Epithelial cell of esophagus (primary cell): ENCODE measurements around the gene RPS17.
A peak's percentile ranks its signal among the peaks of the same experiment; 100 is the strongest.
"Not testable (repeated sequence)": the region's sequence is repeated elsewhere in the genome, so short reads cannot be mapped to it uniquely, and the experiment has no call there.

Experiments
- DNase-seq: peaks from one replicate; pipeline ENCODE4 v3.0.0; 2010; ENCODE audit warnings: low read depth
- H3K4me3 ChIP-seq: 2 replicates; pipeline ENCODE4 v1.5.1; 2011; ENCODE audit warnings: mild to moderate bottlenecking, low read length, control low read depth
- TF ChIP-seq, protein P1 (sequence below): IDR thresholded peaks from 2 replicates; pipeline ENCODE4 v1.5.1; 2011; ENCODE audit warnings: low read depth, mild to moderate bottlenecking, low read length, control low read depth, inconsistent platforms; ENCODE audit not compliant: insufficient read depth; ENCODE audit errors: missing control alignments

The RPS17 gene

DNA sequence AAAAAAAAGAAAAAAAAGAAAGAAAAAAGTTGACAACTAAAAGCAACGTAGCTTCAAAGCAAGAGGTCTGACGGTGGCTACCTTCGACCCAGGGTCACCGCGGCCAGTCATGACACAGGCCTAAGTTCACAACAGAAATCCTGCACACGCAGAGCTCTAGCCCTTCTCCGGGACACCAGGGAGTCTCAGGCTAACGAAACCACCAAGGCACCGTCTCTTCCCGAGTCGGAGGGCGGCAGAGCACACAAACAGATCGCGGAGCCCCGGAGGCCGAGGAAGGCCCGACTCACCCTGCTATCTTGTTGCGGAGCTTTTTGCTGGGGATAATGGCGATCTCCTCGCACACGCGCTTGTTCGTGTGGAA lies 584 bp downstream of the RPS17 start:
- peak overlapping the region; percentile 100 for H3K4me3 ChIP-seq
- DNase-seq: no peak
- TF ChIP-seq, protein P1, sequence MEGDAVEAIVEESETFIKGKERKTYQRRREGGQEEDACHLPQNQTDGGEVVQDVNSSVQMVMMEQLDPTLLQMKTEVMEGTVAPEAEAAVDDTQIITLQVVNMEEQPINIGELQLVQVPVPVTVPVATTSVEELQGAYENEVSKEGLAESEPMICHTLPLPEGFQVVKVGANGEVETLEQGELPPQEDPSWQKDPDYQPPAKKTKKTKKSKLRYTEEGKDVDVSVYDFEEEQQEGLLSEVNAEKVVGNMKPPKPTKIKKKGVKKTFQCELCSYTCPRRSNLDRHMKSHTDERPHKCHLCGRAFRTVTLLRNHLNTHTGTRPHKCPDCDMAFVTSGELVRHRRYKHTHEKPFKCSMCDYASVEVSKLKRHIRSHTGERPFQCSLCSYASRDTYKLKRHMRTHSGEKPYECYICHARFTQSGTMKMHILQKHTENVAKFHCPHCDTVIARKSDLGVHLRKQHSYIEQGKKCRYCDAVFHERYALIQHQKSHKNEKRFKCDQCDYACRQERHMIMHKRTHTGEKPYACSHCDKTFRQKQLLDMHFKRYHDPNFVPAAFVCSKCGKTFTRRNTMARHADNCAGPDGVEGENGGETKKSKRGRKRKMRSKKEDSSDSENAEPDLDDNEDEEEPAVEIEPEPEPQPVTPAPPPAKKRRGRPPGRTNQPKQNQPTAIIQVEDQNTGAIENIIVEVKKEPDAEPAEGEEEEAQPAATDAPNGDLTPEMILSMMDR: no peak

- peak overlapping the region; percentile 100 for H3K4me3 ChIP-seq
- TF ChIP-seq, protein P1: no peak
- DNase-seq: no peak
Measured at GRCh38 chr15:82538961-82539690, 1.1 kb downstream of the RPS17 start.

GRCh38 chr15:82537351-82537908 lies 2.8 kb downstream of the RPS17 start:
- DNase-seq: peak; percentile 56
- peak overlapping the region; percentile 100 for H3K4me3 ChIP-seq
- TF ChIP-seq, protein P1: no peak

GRCh38 chr15:82536409-82537350 lies 3.6 kb downstream of the RPS17 start:
- peak overlapping the region; percentile 100 for H3K4me3 ChIP-seq
- no peak for DNase-seq
- TF ChIP-seq, protein P1: no peak

GRCh38 chr15:82535566-82536408 lies 4.5 kb downstream of the RPS17 start:
- no peak overlapping the region for H3K4me3 ChIP-seq

DNA sequence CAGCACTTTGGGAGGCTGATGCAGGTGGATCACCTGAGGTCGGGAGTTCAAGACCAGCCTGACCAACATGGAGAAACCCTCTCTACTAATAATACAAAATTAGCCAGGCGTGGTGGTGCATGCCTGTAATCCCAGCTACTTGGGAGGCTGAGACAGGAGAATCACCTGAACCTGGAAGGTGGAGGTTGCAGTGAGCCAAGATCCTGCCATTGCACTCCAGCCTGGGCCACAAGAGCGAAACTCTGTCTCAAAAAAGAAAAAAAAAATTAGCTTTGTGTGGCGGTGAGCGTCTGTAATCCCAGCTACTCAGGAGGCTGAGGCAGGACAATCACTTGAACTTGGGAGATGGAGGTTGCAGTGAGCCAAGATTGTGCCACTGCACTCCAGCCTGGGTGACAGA lies 5.1 kb downstream of the RPS17 start:
- not testable (repeated sequence) for H3K4me3 ChIP-seq, DNase-seq

More at GRCh38 chr15:82535566-82536408, 4.5 kb downstream of the RPS17 start:
- no peak for DNase-seq
- TF ChIP-seq, protein P1: no peak

- H3K4me3 ChIP-seq, DNase-seq: not testable (repeated sequence)
Measured at GRCh38 chr15:82534457-82534861, 5.8 kb downstream of the RPS17 start.
